PC-9 (cell line): ENCODE results near the gene GIT1. TPM values are rescaled to one million over a fixed set of nuclear protein-coding genes. Genes with fewer than 3 reads are reported as not detected.

Experiments used
- BruUV-seq: library from RNA; stranded (reverse); fragments of 400-500 nt; replicated peaks from 2 replicates; lab custom pipeline; 2021; lab: Mats Ljungman, UMichigan
- CTCF ChIA-PET: fragments of 300-600 bp; sonication (Branson Sonifier 250); formaldehyde crosslinking; loops from one replicate; lab custom pipeline; 2022; ENCODE audit warnings: antibody characterized with exemption; lab: Charles Lee
- POLR2A ChIA-PET: fragments of 300-600 bp; sonication (Branson Sonifier 250); formaldehyde crosslinking; loops from one replicate; lab custom pipeline; 2022; ENCODE audit warnings: antibody characterized with exemption; ENCODE audit not compliant: unreplicated experiment; lab: Charles Lee
- DNase-seq, 2 experiments: peaks; one replicate each; pipeline versions ENCODE4 v3.0.0 to v3.0.0-alpha.2; 2015 to 2022; ENCODE audit warnings: mixed read lengths in 1 of 2
- H2AFZ ChIP-seq: fragments of 200-600 bp; sonication (generic); 2 replicates; pipeline ENCODE4 v1.8.1; 2017; ENCODE audit warnings: antibody characterized with exemption
- H3F3A ChIP-seq: fragments of 200-600 bp; sonication (generic); 2 replicates; pipeline ENCODE4 v1.8.1; 2017; ENCODE audit warnings: antibody characterized with exemption, mild to moderate bottlenecking, low read depth; ENCODE audit not compliant: insufficient read depth
- H3K27ac ChIP-seq: fragments of 200-600 bp; sonication (generic); 2 replicates; pipeline ENCODE4 v1.6.1; 2016; ENCODE audit warnings: mixed run types
- H3K27me3 ChIP-seq: fragments of 200-600 bp; sonication (generic); 2 replicates; pipeline ENCODE4 v1.6.1; 2016; ENCODE audit warnings: low read depth, mixed run types; ENCODE audit not compliant: insufficient read depth
- H3K36me3 ChIP-seq: fragments of 200-600 bp; sonication (generic); 2 replicates; pipeline ENCODE4 v1.6.1; 2016; ENCODE audit warnings: low read depth, mixed run types
- H3K4me1 ChIP-seq: fragments of 200-600 bp; sonication (generic); replicated peaks from 2 replicates; pipeline ENCODE4 v1.6.1; 2016; ENCODE audit warnings: mixed run types; ENCODE audit not compliant: insufficient read depth
- H3K4me2 ChIP-seq: fragments of 200-600 bp; sonication (generic); 2 replicates; pipeline ENCODE4 v1.6.1; 2017; ENCODE audit warnings: mixed run types
- H3K4me3 ChIP-seq: fragments of 200-600 bp; sonication (generic); 2 replicates; pipeline ENCODE4 v1.6.1; 2016; ENCODE audit warnings: mixed run types
- H3K79me2 ChIP-seq: fragments of 200-600 bp; sonication (generic); 2 replicates; pipeline ENCODE4 v1.6.1; 2017; ENCODE audit warnings: low read depth, mixed run types
- H3K9me2 ChIP-seq: fragments of 200-600 bp; sonication (generic); 2 replicates; pipeline ENCODE4 v1.8.1; 2017; ENCODE audit warnings: mild to moderate bottlenecking; ENCODE audit not compliant: insufficient read depth
- H3K9me3 ChIP-seq: fragments of 200-600 bp; sonication (generic); 2 replicates; pipeline ENCODE4 v1.8.1; 2016; ENCODE audit warnings: low read depth; ENCODE audit not compliant: insufficient read depth
- H4K20me1 ChIP-seq: fragments of 200-600 bp; sonication (generic); 2 replicates; pipeline ENCODE4 v1.8.1; 2017; ENCODE audit not compliant: insufficient read depth
- EZH2 ChIP-seq: fragments of 200-600 bp; sonication (generic); IDR thresholded peaks from 2 replicates; pipeline ENCODE4 v1.8.0; 2017; ENCODE audit warnings: antibody characterized with exemption, low read depth
- intact Hi-C: fragments of 100-400 bp; cut with micrococcal nuclease; formaldehyde crosslinking; loops from one replicate; pipeline ENCODE4 v1.10.0; 2022; ENCODE audit not compliant: unreplicated experiment
- total RNA-seq: library from RNA; stranded (reverse); gene quantifications from 2 replicates; pipeline ENCODE4 v1.2.3, GENCODE V29; 2021
- TF ChIP-seq, protein P1 (sequence below): fragments of 200-600 bp; sonication (generic); conservative IDR thresholded peaks from 2 replicates; pipeline ENCODE4 v1.6.1; 2017; ENCODE audit warnings: mixed run types, antibody characterized with exemption, mild to moderate bottlenecking, moderate library complexity

Gene GIT1
- total RNA-seq, 1 experiment from 2014 or later, result 84.8 TPM

DNA sequence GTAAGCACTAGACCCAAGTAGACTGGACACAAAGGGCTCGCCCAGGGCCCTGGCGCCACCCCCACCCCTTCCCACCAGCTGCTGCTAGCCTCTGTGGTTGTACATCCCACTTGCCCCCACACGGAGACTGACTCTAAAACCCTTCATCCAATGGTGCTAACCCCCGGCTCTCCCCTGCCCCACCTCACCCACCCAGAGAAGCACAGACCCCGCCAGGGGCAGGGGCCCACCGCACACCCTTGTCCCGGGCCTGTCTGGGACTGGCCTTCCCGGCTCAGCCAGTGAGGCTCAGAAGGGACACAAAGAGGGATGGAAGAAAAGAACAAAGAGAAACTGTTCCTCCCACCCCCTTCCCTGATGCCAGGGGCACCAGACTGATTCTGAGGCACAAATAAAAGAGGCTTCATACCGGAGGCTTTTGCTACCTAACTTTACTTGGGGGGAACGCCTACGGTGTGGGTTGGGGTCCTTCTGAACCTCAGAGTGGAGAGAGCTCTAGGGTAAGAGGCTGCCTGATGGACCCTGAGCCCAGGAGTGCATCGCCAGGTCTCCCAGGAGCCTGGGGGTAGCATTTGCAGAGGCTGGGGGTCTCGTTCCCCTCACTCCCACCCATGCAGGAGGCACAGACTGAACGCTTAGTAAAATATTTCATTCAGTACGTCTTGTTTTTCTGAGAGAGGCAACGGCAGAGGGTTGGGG, 25.1 kb upstream of the GIT1 start:
- TF ChIP-seq, protein P1, sequence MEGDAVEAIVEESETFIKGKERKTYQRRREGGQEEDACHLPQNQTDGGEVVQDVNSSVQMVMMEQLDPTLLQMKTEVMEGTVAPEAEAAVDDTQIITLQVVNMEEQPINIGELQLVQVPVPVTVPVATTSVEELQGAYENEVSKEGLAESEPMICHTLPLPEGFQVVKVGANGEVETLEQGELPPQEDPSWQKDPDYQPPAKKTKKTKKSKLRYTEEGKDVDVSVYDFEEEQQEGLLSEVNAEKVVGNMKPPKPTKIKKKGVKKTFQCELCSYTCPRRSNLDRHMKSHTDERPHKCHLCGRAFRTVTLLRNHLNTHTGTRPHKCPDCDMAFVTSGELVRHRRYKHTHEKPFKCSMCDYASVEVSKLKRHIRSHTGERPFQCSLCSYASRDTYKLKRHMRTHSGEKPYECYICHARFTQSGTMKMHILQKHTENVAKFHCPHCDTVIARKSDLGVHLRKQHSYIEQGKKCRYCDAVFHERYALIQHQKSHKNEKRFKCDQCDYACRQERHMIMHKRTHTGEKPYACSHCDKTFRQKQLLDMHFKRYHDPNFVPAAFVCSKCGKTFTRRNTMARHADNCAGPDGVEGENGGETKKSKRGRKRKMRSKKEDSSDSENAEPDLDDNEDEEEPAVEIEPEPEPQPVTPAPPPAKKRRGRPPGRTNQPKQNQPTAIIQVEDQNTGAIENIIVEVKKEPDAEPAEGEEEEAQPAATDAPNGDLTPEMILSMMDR, result no peak
- TF ChIP-seq EZH2, result no peak
- CTCF ChIA-PET, result no interaction called here
- Histone ChIP-seq H3K27me3 (no peaks in the 10 kb centered on the region), H3K4me1 (peaks cover 7% of the 10 kb centered on the region), H2AFZ (no peak overlapping the region), H3K4me2 (no peak overlapping the region), H3K27ac (no peak overlapping the region), H3K4me3 (no peak overlapping the region), H3K79me2 (no peaks in the 10 kb centered on the region), H3K9me2 (no peaks in the 10 kb centered on the region), H4K20me1 (no peaks in the 10 kb centered on the region), H3K9me3 (no peaks in the 10 kb centered on the region), H3F3A (no peaks in the 10 kb centered on the region; the same call in 1 of the 2 replicates), H3K36me3 (no peaks in the 10 kb centered on the region)
- DNase-seq, result no peak
- TSS peak; percentile 47 for BruUV-seq
- POLR2A ChIA-PET, result no interaction called here
- intact Hi-C loops, result no loop called here

DNA sequence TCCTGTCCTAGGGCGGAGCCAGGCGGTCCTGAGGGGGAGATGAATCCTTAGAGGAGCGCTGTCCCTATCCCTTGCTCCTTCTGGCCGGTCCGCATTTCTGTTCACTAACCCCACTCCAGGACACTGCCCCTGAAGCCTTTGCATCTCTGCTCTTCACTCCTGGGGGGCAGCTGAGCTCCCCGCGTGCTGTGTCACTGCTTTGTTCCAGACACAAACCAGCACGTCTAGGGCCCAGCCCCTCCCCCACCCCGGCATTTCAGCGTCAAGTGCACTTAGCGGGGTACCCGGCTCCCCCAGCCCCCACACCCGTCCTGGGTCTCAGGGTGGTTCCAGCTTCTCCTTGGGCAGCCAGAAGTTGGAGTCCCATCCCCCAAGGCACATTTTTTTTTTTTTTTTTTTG, 24.4 kb upstream of the GIT1 start:
- H2AFZ ChIP-seq, result no peak overlapping the region
- no peaks in the 10 kb centered on the region for H3K36me3 ChIP-seq
- intact Hi-C loops, result no loop called here
- no peak overlapping the region for H3K27ac ChIP-seq
- H3K4me3 ChIP-seq, result no peak overlapping the region
- ChIA-PET POLR2A (no interaction called here), CTCF (no interaction called here)
- DNase-seq, result no peak
- H3K9me2 ChIP-seq, result no peaks in the 10 kb centered on the region
- no peaks in the 10 kb centered on the region; the same call in 1 of the 2 replicates for H3F3A ChIP-seq
- no peaks in the 10 kb centered on the region for H3K9me3 ChIP-seq
- H4K20me1 ChIP-seq, result no peaks in the 10 kb centered on the region
- no TSS peak for BruUV-seq
- no peaks in the 10 kb centered on the region for H3K79me2 ChIP-seq
- peaks cover under 1% of the 10 kb centered on the region; the same call in 1 of the 2 replicates for H3K4me1 ChIP-seq
- no peak overlapping the region for H3K4me2 ChIP-seq
- TF ChIP-seq EZH2, result no peak
- TF ChIP-seq, protein P1, result no peak
- H3K27me3 ChIP-seq, result no peaks in the 10 kb centered on the region

DNA sequence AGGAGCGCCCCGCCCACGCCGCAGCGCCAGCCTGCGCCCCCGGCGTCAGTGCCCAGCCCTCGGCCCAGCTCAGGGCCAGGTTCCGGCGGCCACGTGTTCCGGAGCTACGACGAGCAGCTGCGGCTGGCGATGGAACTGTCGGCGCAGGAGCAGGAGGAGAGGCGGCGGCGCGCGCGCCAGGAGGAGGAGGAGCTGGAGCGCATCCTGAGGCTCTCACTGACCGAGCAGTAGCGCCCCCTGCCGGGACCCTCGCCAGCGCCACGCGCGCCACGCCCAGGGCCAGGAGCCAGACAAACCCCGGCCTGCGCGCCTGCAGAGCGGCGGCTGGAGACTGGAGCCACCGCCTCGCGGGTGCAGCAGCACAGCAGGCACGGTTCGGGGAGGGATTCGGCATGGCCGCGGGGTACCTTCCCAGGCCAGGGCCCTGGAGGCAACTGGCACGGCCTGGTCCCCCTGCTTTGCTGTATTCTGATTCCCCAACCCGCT, 23.9 kb upstream of the GIT1 start:
- no peak overlapping the region for H3K4me3 ChIP-seq
- CTCF ChIA-PET, result no interaction called here

More for the DNA sequence above, 23.9 kb upstream of the GIT1 start:
- H3K36me3 ChIP-seq, result no peaks in the 10 kb centered on the region
- H2AFZ ChIP-seq, result no peak overlapping the region
- no peak overlapping the region for H3K4me2 ChIP-seq
- H3K79me2 ChIP-seq, result no peaks in the 10 kb centered on the region
- H3K9me2 ChIP-seq, result no peaks in the 10 kb centered on the region
- no peaks in the 10 kb centered on the region for H4K20me1 ChIP-seq
- no peak overlapping the region for H3K27ac ChIP-seq
- DNase-seq, result no peak
- no peaks in the 10 kb centered on the region for H3K9me3 ChIP-seq
- TF ChIP-seq, protein P1, result no peak
- TF ChIP-seq EZH2, result no peak
- no peaks in the 10 kb centered on the region for H3K27me3 ChIP-seq
- POLR2A ChIA-PET, result no interaction called here
- intact Hi-C loops, result no loop called here
- no TSS peak for BruUV-seq
- H3F3A ChIP-seq, result no peaks in the 10 kb centered on the region; the same call in 1 of the 2 replicates
- no peaks in the 10 kb centered on the region for H3K4me1 ChIP-seq
